22Rv1 (cell line): ENCODE data around the gene TRAPPC5.

Experiments
- ZFX ChIP-seq: fragments of 450-650 bp; IDR thresholded peaks from 2 replicates; pipeline ENCODE4 v1.6.1; 2017; ENCODE audit warnings: antibody characterized with exemption, borderline replicate concordance
- TF ChIP-seq, protein P1 (sequence below): fragments of 450-650 bp; IDR thresholded peaks from 2 replicates; pipeline ENCODE4 v1.5.1; 2017; ENCODE audit warnings: mild to moderate bottlenecking

DNA sequence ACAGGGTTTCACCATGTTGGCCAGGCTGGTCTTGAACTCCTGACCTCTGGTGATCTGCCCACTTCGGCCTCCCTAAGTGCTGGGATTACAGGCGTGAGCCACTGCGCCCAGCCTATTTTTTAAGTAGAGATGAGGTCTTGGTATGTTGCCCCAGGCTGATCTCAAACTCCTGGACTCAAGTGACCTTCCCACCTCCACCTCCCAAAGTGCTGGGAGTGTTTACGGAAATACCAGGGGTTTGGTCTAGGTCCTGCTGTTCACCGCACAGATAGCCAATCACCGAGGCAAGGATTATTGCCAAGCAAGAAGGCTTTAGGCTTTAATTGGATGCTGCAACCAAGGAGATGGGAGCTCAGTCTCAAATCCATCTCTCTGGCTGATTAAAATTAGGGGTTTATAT, 39.7 kb downstream of the TRAPPC5 start:
- TF ChIP-seq, protein P1, sequence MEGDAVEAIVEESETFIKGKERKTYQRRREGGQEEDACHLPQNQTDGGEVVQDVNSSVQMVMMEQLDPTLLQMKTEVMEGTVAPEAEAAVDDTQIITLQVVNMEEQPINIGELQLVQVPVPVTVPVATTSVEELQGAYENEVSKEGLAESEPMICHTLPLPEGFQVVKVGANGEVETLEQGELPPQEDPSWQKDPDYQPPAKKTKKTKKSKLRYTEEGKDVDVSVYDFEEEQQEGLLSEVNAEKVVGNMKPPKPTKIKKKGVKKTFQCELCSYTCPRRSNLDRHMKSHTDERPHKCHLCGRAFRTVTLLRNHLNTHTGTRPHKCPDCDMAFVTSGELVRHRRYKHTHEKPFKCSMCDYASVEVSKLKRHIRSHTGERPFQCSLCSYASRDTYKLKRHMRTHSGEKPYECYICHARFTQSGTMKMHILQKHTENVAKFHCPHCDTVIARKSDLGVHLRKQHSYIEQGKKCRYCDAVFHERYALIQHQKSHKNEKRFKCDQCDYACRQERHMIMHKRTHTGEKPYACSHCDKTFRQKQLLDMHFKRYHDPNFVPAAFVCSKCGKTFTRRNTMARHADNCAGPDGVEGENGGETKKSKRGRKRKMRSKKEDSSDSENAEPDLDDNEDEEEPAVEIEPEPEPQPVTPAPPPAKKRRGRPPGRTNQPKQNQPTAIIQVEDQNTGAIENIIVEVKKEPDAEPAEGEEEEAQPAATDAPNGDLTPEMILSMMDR: no peak
- no peak for TF ChIP-seq ZFX
